ENCODE data around the gene RTL1. TPM values are rescaled to one million over a fixed set of nuclear protein-coding genes. Genes with fewer than 3 reads are reported as not detected.

Gene RTL1
- total RNA-seq, 1 donor from 2014 or later, result not detected

DNA sequence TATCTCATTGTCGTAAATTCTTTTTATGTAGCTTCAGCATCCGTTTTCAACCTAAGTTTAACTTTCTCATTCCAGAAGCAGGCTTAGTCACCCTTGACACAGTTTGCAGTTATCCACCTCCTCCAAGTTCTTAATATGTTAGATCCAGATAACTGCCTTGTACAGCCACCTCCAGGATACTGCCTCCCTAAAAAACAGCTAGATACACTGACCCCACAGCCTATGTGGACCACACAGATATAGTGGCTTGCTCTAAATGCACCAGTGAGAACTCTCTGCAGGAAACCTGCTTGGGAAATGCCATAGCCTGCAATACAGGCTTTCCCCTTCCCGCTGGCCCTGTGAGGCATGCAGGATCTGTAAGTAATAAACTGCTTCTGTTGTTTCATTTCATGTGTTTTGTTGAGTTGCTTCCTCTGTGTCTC lies 11.1 kb upstream of the RTL1 start:
- H3K4me3 Mint-ChIP-seq, result no peak overlapping the region
- ChIA-PET POLR2A (no interaction called here), CTCF (no interaction called here)
- no peak for ATAC-seq (ENCODE audit: low read depth)
- no peaks in the 10 kb centered on the region for H3K4me1 Mint-ChIP-seq
- no peak for DNase-seq
- no peaks in the 10 kb centered on the region for H3K9me3 Mint-ChIP-seq
- H3K36me3 Mint-ChIP-seq (ENCODE audit: low read depth), result no peaks in the 10 kb centered on the region
- intact Hi-C loops (cut with micrococcal nuclease), result no loop called here
- TF ChIP-seq CTCF (IDR thresholded peaks at IDR 0.05), result no peak
- H3K27ac Mint-ChIP-seq, result no peak overlapping the region
- H3K27me3 Mint-ChIP-seq, result no peaks in the 10 kb centered on the region

GRCh38 chr14:100911665-100912316 lies 8.3 kb upstream of the RTL1 start:
- Mint-ChIP-seq H3K9me3 (no peaks in the 10 kb centered on the region), H3K27ac (no peak overlapping the region), H3K27me3 (no peaks in the 10 kb centered on the region), H3K36me3 (ENCODE audit: low read depth) (no peaks in the 10 kb centered on the region), H3K4me1 (no peaks in the 10 kb centered on the region), H3K4me3 (no peak overlapping the region)
- intact Hi-C loops (cut with micrococcal nuclease), result no loop called here
- DNase-seq (no peak), ATAC-seq (ENCODE audit: low read depth) (no peak)
- TF ChIP-seq CTCF (IDR thresholded peaks at IDR 0.05), result no peak
- POLR2A ChIA-PET, result no interaction called here
- CTCF ChIA-PET, result no interaction called here

GRCh38 chr14:100910888-100911664 lies 7.6 kb upstream of the RTL1 start:
- no peaks in the 10 kb centered on the region for H3K9me3 Mint-ChIP-seq
- no peak for TF ChIP-seq CTCF (IDR thresholded peaks at IDR 0.05)
- ATAC-seq (ENCODE audit: low read depth) (no peak), DNase-seq (no peak)
- intact Hi-C loops (cut with micrococcal nuclease), result no loop called here
- H3K4me1 Mint-ChIP-seq, result no peaks in the 10 kb centered on the region
- no peak overlapping the region for H3K27ac Mint-ChIP-seq
- H3K4me3 Mint-ChIP-seq, result no peak overlapping the region
- H3K36me3 Mint-ChIP-seq (ENCODE audit: low read depth), result no peaks in the 10 kb centered on the region
- no peaks in the 10 kb centered on the region for H3K27me3 Mint-ChIP-seq
- ChIA-PET POLR2A (no interaction called here), CTCF (no interaction called here)

GRCh38 chr14:100909439-100909838 lies 5.9 kb upstream of the RTL1 start:
- H3K27me3 Mint-ChIP-seq, result peaks cover 2% of the 10 kb centered on the region
- ATAC-seq (ENCODE audit: low read depth) (no peak), DNase-seq (no peak)
- no peak overlapping the region for H3K4me3 Mint-ChIP-seq
- no peak for TF ChIP-seq CTCF (IDR thresholded peaks at IDR 0.05)
- no peak overlapping the region for H3K27ac Mint-ChIP-seq
- ChIA-PET CTCF (no interaction called here), POLR2A (no interaction called here)
- H3K4me1 Mint-ChIP-seq, result no peaks in the 10 kb centered on the region
- H3K36me3 Mint-ChIP-seq (ENCODE audit: low read depth), result no peaks in the 10 kb centered on the region
- no peaks in the 10 kb centered on the region for H3K9me3 Mint-ChIP-seq
- intact Hi-C loops (cut with micrococcal nuclease), result loop anchor here (5.0 kb wide), 1 partner anchor 328 kb away; no protein-coding TSS in a partner anchor

GRCh38 chr14:100907240-100907639 lies 3.7 kb upstream of the RTL1 start:
- POLR2A ChIA-PET, result no interaction called here
- intact Hi-C loops (cut with micrococcal nuclease), result loop anchor here (5.0 kb wide), 1 partner anchor 330 kb away; no protein-coding TSS in a partner anchor
- H3K9me3 Mint-ChIP-seq, result no peaks in the 10 kb centered on the region
- CTCF ChIA-PET, result no interaction called here
- TF ChIP-seq CTCF (IDR thresholded peaks at IDR 0.05), result no peak
- no peak overlapping the region for H3K4me3 Mint-ChIP-seq
- no peak for DNase-seq
- peaks cover 14% of the 10 kb centered on the region for H3K27me3 Mint-ChIP-seq
- H3K27ac Mint-ChIP-seq, result no peak overlapping the region
- no peaks in the 10 kb centered on the region for H3K4me1 Mint-ChIP-seq
- ATAC-seq (ENCODE audit: low read depth), result no peak
- H3K36me3 Mint-ChIP-seq (ENCODE audit: low read depth), result no peaks in the 10 kb centered on the region

All from activated B cell treated with CpG ODN at 0.5 μM for 24 hours (primary cell).